ENCODE measurements around the gene GPR42. TPM values are rescaled to one million over a fixed set of nuclear protein-coding genes. Genes with fewer than 3 reads are reported as not detected.

GPR42 gene
- total RNA-seq, 1 experiment from 2014 or later, result not detected

DNA sequence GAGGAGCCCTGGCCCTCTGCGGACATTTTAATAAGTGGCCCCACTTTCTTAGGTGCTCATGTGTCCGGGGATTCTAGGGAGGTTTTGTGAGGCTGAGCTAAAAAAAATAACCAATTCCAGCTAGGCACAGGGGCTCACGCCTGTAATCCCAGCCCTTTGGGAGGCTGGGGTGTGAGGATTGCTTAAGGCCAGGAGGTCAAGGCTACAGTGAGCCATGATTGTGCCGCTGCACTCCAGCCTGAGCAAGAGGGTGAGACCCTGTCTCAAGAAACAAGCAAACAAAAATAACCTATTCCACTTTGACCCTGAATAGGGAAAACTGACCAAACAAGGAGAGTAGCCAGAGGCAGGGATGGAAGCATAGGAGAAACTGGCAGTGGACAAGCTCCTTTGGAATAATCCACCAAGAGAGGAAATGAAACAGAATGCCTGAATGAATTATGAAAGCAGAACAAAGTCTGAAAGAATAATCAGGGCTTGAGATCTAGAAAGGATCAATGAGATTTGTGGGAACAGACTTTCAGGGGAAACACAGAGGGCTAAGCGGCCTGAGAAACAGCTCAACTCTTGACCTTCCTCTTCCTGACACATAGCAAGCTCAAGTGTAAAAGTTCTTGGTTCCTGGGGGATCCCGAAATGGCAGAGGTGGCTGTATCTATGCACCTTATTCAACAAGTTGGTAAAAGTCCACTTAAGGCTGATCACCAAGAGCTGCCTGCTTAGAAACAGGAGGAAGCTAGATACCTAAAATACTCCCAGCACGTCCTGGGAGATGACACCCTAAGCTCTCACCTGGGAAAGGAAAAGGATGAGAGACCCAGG lies 47.1 kb downstream of the GPR42 start:
- no peaks in the 10 kb centered on the region for H3K9me3 Mint-ChIP-seq
- ATAC-seq (no peak), DNase-seq (ENCODE audit: low spot score) (no peak)
- POLR2A ChIA-PET, result no interaction called here
- no peak overlapping the region for H3K27ac Mint-ChIP-seq
- no peak for TF ChIP-seq PRRX2 (CRISPR knock-in tag; IDR thresholded peaks at IDR 0.05)
- TF ChIP-seq, protein P1, sequence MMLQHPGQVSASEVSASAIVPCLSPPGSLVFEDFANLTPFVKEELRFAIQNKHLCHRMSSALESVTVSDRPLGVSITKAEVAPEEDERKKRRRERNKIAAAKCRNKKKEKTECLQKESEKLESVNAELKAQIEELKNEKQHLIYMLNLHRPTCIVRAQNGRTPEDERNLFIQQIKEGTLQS (CRISPR knock-in tag; conservative IDR thresholded peaks at IDR 0.05), result no peak
- TF ChIP-seq, protein P2, sequence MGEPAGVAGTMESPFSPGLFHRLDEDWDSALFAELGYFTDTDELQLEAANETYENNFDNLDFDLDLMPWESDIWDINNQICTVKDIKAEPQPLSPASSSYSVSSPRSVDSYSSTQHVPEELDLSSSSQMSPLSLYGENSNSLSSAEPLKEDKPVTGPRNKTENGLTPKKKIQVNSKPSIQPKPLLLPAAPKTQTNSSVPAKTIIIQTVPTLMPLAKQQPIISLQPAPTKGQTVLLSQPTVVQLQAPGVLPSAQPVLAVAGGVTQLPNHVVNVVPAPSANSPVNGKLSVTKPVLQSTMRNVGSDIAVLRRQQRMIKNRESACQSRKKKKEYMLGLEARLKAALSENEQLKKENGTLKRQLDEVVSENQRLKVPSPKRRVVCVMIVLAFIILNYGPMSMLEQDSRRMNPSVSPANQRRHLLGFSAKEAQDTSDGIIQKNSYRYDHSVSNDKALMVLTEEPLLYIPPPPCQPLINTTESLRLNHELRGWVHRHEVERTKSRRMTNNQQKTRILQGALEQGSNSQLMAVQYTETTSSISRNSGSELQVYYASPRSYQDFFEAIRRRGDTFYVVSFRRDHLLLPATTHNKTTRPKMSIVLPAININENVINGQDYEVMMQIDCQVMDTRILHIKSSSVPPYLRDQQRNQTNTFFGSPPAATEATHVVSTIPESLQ (CRISPR knock-in tag; IDR thresholded peaks at IDR 0.05), result no peak
- TF ChIP-seq, protein P3, sequence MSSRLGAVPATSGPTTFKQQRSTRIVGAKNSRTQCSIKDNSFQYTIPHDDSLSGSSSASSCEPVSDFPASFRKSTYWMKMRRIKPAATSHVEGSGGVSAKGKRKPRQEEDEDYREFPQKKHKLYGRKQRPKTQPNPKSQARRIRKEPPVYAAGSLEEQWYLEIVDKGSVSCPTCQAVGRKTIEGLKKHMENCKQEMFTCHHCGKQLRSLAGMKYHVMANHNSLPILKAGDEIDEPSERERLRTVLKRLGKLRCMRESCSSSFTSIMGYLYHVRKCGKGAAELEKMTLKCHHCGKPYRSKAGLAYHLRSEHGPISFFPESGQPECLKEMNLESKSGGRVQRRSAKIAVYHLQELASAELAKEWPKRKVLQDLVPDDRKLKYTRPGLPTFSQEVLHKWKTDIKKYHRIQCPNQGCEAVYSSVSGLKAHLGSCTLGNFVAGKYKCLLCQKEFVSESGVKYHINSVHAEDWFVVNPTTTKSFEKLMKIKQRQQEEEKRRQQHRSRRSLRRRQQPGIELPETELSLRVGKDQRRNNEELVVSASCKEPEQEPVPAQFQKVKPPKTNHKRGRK (CRISPR knock-in tag; IDR thresholded peaks at IDR 0.05; ENCODE audit: borderline replicate concordance), result no peak
- TF ChIP-seq ETV6 (CRISPR knock-in tag; IDR thresholded peaks at IDR 0.05), result no peak
- TF ChIP-seq TEAD1 (CRISPR knock-in tag; IDR thresholded peaks at IDR 0.05), result no peak
- no peak for TF ChIP-seq FOXJ3 (CRISPR knock-in tag; IDR thresholded peaks at IDR 0.05; ENCODE audit: borderline replicate concordance)
- TF ChIP-seq, protein P4, sequence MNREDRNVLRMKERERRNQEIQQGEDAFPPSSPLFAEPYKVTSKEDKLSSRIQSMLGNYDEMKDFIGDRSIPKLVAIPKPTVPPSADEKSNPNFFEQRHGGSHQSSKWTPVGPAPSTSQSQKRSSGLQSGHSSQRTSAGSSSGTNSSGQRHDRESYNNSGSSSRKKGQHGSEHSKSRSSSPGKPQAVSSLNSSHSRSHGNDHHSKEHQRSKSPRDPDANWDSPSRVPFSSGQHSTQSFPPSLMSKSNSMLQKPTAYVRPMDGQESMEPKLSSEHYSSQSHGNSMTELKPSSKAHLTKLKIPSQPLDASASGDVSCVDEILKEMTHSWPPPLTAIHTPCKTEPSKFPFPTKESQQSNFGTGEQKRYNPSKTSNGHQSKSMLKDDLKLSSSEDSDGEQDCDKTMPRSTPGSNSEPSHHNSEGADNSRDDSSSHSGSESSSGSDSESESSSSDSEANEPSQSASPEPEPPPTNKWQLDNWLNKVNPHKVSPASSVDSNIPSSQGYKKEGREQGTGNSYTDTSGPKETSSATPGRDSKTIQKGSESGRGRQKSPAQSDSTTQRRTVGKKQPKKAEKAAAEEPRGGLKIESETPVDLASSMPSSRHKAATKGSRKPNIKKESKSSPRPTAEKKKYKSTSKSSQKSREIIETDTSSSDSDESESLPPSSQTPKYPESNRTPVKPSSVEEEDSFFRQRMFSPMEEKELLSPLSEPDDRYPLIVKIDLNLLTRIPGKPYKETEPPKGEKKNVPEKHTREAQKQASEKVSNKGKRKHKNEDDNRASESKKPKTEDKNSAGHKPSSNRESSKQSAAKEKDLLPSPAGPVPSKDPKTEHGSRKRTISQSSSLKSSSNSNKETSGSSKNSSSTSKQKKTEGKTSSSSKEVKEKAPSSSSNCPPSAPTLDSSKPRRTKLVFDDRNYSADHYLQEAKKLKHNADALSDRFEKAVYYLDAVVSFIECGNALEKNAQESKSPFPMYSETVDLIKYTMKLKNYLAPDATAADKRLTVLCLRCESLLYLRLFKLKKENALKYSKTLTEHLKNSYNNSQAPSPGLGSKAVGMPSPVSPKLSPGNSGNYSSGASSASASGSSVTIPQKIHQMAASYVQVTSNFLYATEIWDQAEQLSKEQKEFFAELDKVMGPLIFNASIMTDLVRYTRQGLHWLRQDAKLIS (CRISPR knock-in tag; IDR thresholded peaks at IDR 0.05; ENCODE audit: borderline replicate concordance), result no peak
- TF ChIP-seq JAZF1 (CRISPR knock-in tag; IDR thresholded peaks at IDR 0.05), result no peak
- TF ChIP-seq, protein P5, sequence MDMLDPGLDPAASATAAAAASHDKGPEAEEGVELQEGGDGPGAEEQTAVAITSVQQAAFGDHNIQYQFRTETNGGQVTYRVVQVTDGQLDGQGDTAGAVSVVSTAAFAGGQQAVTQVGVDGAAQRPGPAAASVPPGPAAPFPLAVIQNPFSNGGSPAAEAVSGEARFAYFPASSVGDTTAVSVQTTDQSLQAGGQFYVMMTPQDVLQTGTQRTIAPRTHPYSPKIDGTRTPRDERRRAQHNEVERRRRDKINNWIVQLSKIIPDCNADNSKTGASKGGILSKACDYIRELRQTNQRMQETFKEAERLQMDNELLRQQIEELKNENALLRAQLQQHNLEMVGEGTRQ (CRISPR knock-in tag; IDR thresholded peaks at IDR 0.05), result no peak
- TF ChIP-seq, protein P6, sequence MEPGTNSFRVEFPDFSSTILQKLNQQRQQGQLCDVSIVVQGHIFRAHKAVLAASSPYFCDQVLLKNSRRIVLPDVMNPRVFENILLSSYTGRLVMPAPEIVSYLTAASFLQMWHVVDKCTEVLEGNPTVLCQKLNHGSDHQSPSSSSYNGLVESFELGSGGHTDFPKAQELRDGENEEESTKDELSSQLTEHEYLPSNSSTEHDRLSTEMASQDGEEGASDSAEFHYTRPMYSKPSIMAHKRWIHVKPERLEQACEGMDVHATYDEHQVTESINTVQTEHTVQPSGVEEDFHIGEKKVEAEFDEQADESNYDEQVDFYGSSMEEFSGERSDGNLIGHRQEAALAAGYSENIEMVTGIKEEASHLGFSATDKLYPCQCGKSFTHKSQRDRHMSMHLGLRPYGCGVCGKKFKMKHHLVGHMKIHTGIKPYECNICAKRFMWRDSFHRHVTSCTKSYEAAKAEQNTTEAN (CRISPR knock-in tag; IDR thresholded peaks at IDR 0.05), result no peak
- TF ChIP-seq TCF7 (CRISPR knock-in tag; IDR thresholded peaks at IDR 0.05; ENCODE audit: low read depth), result no peak
- no peak for TF ChIP-seq CBFB (CRISPR knock-in tag; IDR thresholded peaks at IDR 0.05; ENCODE audit: low read depth)
- no peak for TF ChIP-seq FOXK1 (CRISPR knock-in tag; IDR thresholded peaks at IDR 0.05)
- H3K4me3 Mint-ChIP-seq, result no peak overlapping the region
- CTCF ChIA-PET, result interaction anchor here (1.1 to 1.3 kb wide), 2 partner anchors 65 to 77 kb away, joined by 3 to 4 read pairs; no protein-coding TSS in a partner anchor
- no peaks in the 10 kb centered on the region for H3K4me1 Mint-ChIP-seq
- peaks cover 2% of the 10 kb centered on the region for H3K27me3 Mint-ChIP-seq (ENCODE audit: low read depth)
- no peaks in the 10 kb centered on the region for H3K36me3 Mint-ChIP-seq

All from WTC11 (cell line).